Parathyroid adenoma (tissue), 2 donors: ENCODE measurements around the gene WDR18.

Experiments used
- H2AFZ ChIP-seq: fragments of 300-600 bp; sonication (generic); one replicate; pipeline ENCODE4 v1.7.0; 2017; ENCODE audit warnings: antibody characterized with exemption, mild to moderate bottlenecking
- H3K27ac ChIP-seq: fragments of 300-600 bp; sonication (generic); one replicate; pipeline ENCODE4 v1.7.0; 2017
- H3K27me3 ChIP-seq: fragments of 300-600 bp; sonication (generic); one replicate; pipeline ENCODE4 v1.7.0; 2017; ENCODE audit warnings: low read length; ENCODE audit not compliant: control insufficient read depth, insufficient read depth
- H3K36me3 ChIP-seq: fragments of 300-600 bp; sonication (generic); one replicate; pipeline ENCODE4 v1.7.0; 2017; ENCODE audit warnings: low read length; ENCODE audit not compliant: control insufficient read depth, insufficient read depth
- H3K4me1 ChIP-seq: fragments of 300-600 bp; sonication (generic); one replicate; pipeline ENCODE4 v1.7.0; 2017; ENCODE audit warnings: control low read depth
- H3K4me2 ChIP-seq: fragments of 300-600 bp; sonication (generic); one replicate; pipeline ENCODE4 v1.7.0; 2017; ENCODE audit warnings: low read length
- H3K4me3 ChIP-seq: fragments of 300-600 bp; sonication (generic); one replicate; pipeline ENCODE4 v1.7.0; 2017; ENCODE audit warnings: low read depth, low read length
- H3K79me2 ChIP-seq: fragments of 300-600 bp; sonication (generic); one replicate; pipeline ENCODE4 v1.7.0; 2017; ENCODE audit warnings: control low read depth
- H3K9ac ChIP-seq: fragments of 300-600 bp; sonication (generic); one replicate; pipeline ENCODE4 v1.7.0; 2017; ENCODE audit warnings: mild to moderate bottlenecking
- H3K9me3 ChIP-seq: fragments of 300-600 bp; sonication (generic); one replicate; pipeline ENCODE4 v1.7.0; 2017; ENCODE audit warnings: low read length; ENCODE audit not compliant: control insufficient read depth
- CTCF ChIP-seq: fragments of 300-600 bp; sonication (generic); IDR thresholded peaks from one replicate; pipeline ENCODE4 v1.7.0; 2017; ENCODE audit warnings: antibody characterized with exemption, mild to moderate bottlenecking
- donor health status: primary hyperparathyroidism.

Gene WDR18

GRCh38 chr19:941292-942132, 42.6 kb upstream of the WDR18 start:
- H3K36me3 ChIP-seq = no peaks in the 10 kb centered on the region
- no peak for TF ChIP-seq CTCF
- H2AFZ ChIP-seq = no peak overlapping the region
- H3K4me2 ChIP-seq = peak overlapping the region; percentile 43
- H3K27ac ChIP-seq = peak overlapping the region; percentile 91
- H3K27me3 ChIP-seq = no peaks in the 10 kb centered on the region
- H3K4me1 ChIP-seq = peaks cover 11% of the 10 kb centered on the region
- H3K9ac ChIP-seq = no peak overlapping the region
- no peak overlapping the region for H3K4me3 ChIP-seq
- no peaks in the 10 kb centered on the region for H3K9me3 ChIP-seq
- peaks cover 60% of the 10 kb centered on the region for H3K79me2 ChIP-seq

DNA sequence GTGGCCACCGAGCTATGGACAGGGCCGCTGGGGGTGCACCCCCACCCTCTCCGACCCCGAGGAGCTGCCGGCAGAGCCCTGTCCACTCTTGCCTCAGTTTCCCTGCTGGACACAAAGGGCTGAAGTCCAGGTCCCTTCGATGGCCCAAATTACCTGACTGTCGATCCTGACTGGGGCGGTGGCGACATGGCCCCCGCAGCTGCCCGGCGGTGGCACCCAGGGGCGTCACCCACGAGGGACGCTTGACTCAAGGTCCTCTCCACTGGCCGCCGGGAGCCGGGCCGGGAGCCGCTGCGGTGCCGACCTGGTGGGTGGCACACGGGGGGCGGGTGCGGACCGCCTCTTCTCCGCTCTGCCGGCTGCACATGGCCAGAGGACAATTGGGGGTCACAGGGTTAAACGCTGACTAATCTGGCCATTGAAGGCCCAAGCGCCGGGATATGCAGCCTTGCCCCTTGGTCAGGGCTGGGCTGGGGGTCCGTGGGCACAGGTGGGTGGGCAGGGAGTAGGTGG, 42.0 kb upstream of the WDR18 start:
- Histone ChIP-seq H2AFZ (no peak overlapping the region), H3K9me3 (no peaks in the 10 kb centered on the region), H3K27me3 (no peaks in the 10 kb centered on the region), H3K9ac (no peak overlapping the region), H3K4me1 (peaks cover 11% of the 10 kb centered on the region), H3K27ac (no peak overlapping the region), H3K79me2 (peaks cover 61% of the 10 kb centered on the region), H3K36me3 (no peaks in the 10 kb centered on the region), H3K4me3 (no peak overlapping the region), H3K4me2 (no peak overlapping the region)
- TF ChIP-seq CTCF = no peak

- H3K9ac ChIP-seq = no peak overlapping the region
- H3K9me3 ChIP-seq = no peaks in the 10 kb centered on the region
- no peak overlapping the region for H2AFZ ChIP-seq
- H3K27me3 ChIP-seq = no peaks in the 10 kb centered on the region
- H3K4me1 ChIP-seq = peaks cover 11% of the 10 kb centered on the region
- H3K4me3 ChIP-seq = no peak overlapping the region
- peaks cover 66% of the 10 kb centered on the region for H3K79me2 ChIP-seq
- no peaks in the 10 kb centered on the region for H3K36me3 ChIP-seq
- no peak for TF ChIP-seq CTCF
- no peak overlapping the region for H3K4me2 ChIP-seq
- no peak overlapping the region for H3K27ac ChIP-seq
These were observed 40.5 kb upstream of the WDR18 start for GRCh38 chr19:943551-944170.

GRCh38 chr19:944171-944567, 40.0 kb upstream of the WDR18 start:
- Histone ChIP-seq H3K27me3 (no peaks in the 10 kb centered on the region), H3K79me2 (peaks cover 69% of the 10 kb centered on the region), H3K9me3 (no peaks in the 10 kb centered on the region), H3K4me1 (peaks cover 11% of the 10 kb centered on the region), H2AFZ (no peak overlapping the region), H3K27ac (no peak overlapping the region), H3K36me3 (no peaks in the 10 kb centered on the region), H3K4me2 (no peak overlapping the region), H3K4me3 (no peak overlapping the region), H3K9ac (no peak overlapping the region)
- no peak for TF ChIP-seq CTCF
